Ovary (tissue), 9 donors: ENCODE measurements around the gene GIMAP8. TPM values are rescaled to one million over a fixed set of nuclear protein-coding genes. Genes with fewer than 3 reads are reported as not detected.

Experiments
- DNase-seq, 5 donors: peaks; one replicate each; pipeline ENCODE4 v3.0.0-alpha.2; 2019 to 2020
- H3K27ac ChIP-seq, 2 donors: fragments of 200-600 bp; one replicate each; pipeline versions ENCODE4 v1.5.1 to v1.8.0; 2019 to 2022
- H3K27me3 ChIP-seq: fragments of 200-600 bp; one replicate; pipeline ENCODE4 v1.8.0; 2022
- H3K36me3 ChIP-seq: fragments of 200-600 bp; sonication (generic); one replicate; pipeline ENCODE4 v1.5.1; 2019
- H3K4me1 ChIP-seq: one replicate; pipeline ENCODE4 v1.8.1; 2013; ENCODE audit warnings: mild to moderate bottlenecking, moderate library complexity; ENCODE audit not compliant: insufficient read depth
- H3K4me3 ChIP-seq: fragments of 200-600 bp; sonication (generic); one replicate; pipeline ENCODE4 v1.5.1; 2017
- H3K9me3 ChIP-seq, 2 donors: fragments of 200-600 bp in 1 of 2; sonication (generic) in 1 of 2; one replicate each; pipeline versions ENCODE4 v1.5.1 to v1.8.1; 2013 to 2019; ENCODE audit warnings: mild to moderate bottlenecking in 1 of 2, moderate library complexity in 1 of 2
- CTCF ChIP-seq, 3 donors: fragments of 450-650 bp in 2 of 3; fragments of 200-600 bp in 1 of 3; IDR thresholded peaks; one replicate each; pipeline versions ENCODE4 v1.5.1 to v1.8.0; 2016 to 2022; ENCODE audit warnings: antibody characterized with exemption in 3 of 3, mild to moderate bottlenecking in 1 of 3
- EP300 ChIP-seq: sonication (generic); formaldehyde crosslinking; IDR thresholded peaks from one replicate; pipeline ENCODE4 v1.6.1; 2017; ENCODE audit warnings: antibody characterized with exemption
- POLR2A ChIP-seq: fragments of 450-650 bp; IDR thresholded peaks from one replicate; pipeline ENCODE4 v1.6.1; 2017; ENCODE audit warnings: antibody characterized with exemption, mild to moderate bottlenecking, moderate library complexity
- WGBS, 3 donors: extraction: QIAGEN DNeasy Blood & Tissue Kit in 1 of 3; methylation state at CpG; one replicate each; pipeline versions ENCODE4 v1.1.5 to v1.1.7; 2013 to 2017; 5-methylcytosine and 5-hydroxymethylcytosine counted together
- intact Hi-C, 4 donors: fragments of 100-400 bp; cut with DNase I; formaldehyde crosslinking; loops; one replicate each; pipeline versions ENCODE4 v1.11.0 to v1.15.1; 2022 to 2023
- polyA plus RNA-seq, 2 donors: library from polyadenylated mRNA; stranded (reverse); fragments of 200-250 nt in 1 of 2; fragments of 350-450 nt in 1 of 2; fragmentation: Illumina TruSeq in 1 of 2; extraction: RNeasy Lipid Tissue Mini Kit (QIAGEN cat#74804) in 1 of 2; gene quantifications; one replicate each; pipeline ENCODE4 v1.2.3, GENCODE V29; 2013 to 2014
- total RNA-seq, 7 donors: library from RNA; depleted of rRNA in 2 of 7; stranded (reverse); fragments of >200 nt in 2 of 7; fragmentation: NEBNext Ultra II Directional in 3 of 7; extraction: Animal tissue kit (Norgen Biotek cat#: 25700) in 3 of 7; gene quantifications; one replicate each; pipeline versions ENCODE4 v1.1.0 to v1.2.4, GENCODE V29; 2016 to 2023
- donor health status: DM: no; HTN: no; CAD: no; lungs with moderate emphysema.
- donor health status: DM: no; HTN: no; CAD: no.
- donor health status: Bipolar disorder and iron deficiency.
- donor health status: DM: yes; HTN: yes; CAD: no.
- donor health status: DM: no; HTN: no; CAD: no.
- donor health status: DM: yes; HTN: yes; CAD: no.

GIMAP8 gene
- total and polyA plus RNA-seq, 9 donors: 2.1 to 22.8 (median 6.9) TPM

GRCh38 chr7:150407588-150408392 lies 42.6 kb upstream of the GIMAP8 start:
- H3K27ac ChIP-seq: peak overlapping the region in 1 of 2 donors; percentile 90
- intact Hi-C loops: loop anchor here in 1 of 4 donors (10.0 kb wide), 1 partner anchor 533 kb away; the partner anchor contains the start of gene ATP6V0E2

GRCh38 chr7:150408393-150409299 lies 41.8 kb upstream of the GIMAP8 start:
- intact Hi-C loops: loop anchor here in 1 of 4 donors (10.0 kb wide), 1 partner anchor 534 kb away; the partner anchor contains the start of gene ATP6V0E2
- Histone ChIP-seq H3K27me3 (no peaks in the 10 kb centered on the region), H3K4me1 (peaks cover 12% of the 10 kb centered on the region), H3K9me3 (no peaks in the 10 kb centered on the region), H3K4me3 (no peak overlapping the region), H3K36me3 (no peaks in the 10 kb centered on the region), H3K27ac (no peak overlapping the region)
- no peak for TF ChIP-seq POLR2A
- no peak for DNase-seq
- WGBS, 3 donors: 87 to 92% (median 91%) methylated on average over 21 to 22 of the region's 22 CpGs

More at GRCh38 chr7:150407588-150408392, 42.6 kb upstream of the GIMAP8 start:
- H3K9me3 ChIP-seq: no peaks in the 10 kb centered on the region
- H3K4me3 ChIP-seq: no peak overlapping the region
- TF ChIP-seq EP300: no peak
- no peak for TF ChIP-seq POLR2A
- no peak for TF ChIP-seq CTCF (IDR thresholded peaks at IDR 0.05)
- DNase-seq: no peak
- H3K4me1 ChIP-seq: peaks cover 12% of the 10 kb centered on the region
- no peaks in the 10 kb centered on the region for H3K36me3 ChIP-seq
- no peaks in the 10 kb centered on the region for H3K27me3 ChIP-seq
- 92 to 96% (median 93%) methylated on average over 91 of the region's 91 CpGs for WGBS, 3 donors

GRCh38 chr7:150409300-150410030 lies 41.0 kb upstream of the GIMAP8 start:
- Histone ChIP-seq H3K27ac (no peak overlapping the region), H3K27me3 (no peaks in the 10 kb centered on the region), H3K4me3 (no peak overlapping the region), H3K36me3 (no peaks in the 10 kb centered on the region), H3K9me3 (no peaks in the 10 kb centered on the region), H3K4me1 (peaks cover 7% of the 10 kb centered on the region)
- no peak for DNase-seq
- no peak for TF ChIP-seq CTCF (IDR thresholded peaks at IDR 0.05)
- no peak for TF ChIP-seq POLR2A
- TF ChIP-seq EP300: no peak
- intact Hi-C loops: loop anchor here in 1 of 4 donors (10.0 kb wide), 1 partner anchor 535 kb away; the partner anchor contains the start of gene ATP6V0E2
- WGBS, 3 donors: 78 to 85% (median 81%) methylated on average over 10 of the region's 10 CpGs

- Histone ChIP-seq H3K9me3 (no peaks in the 10 kb centered on the region), H3K27me3 (no peaks in the 10 kb centered on the region), H3K4me3 (no peak overlapping the region), H3K4me1 (peaks cover 7% of the 10 kb centered on the region), H3K27ac (no peak overlapping the region), H3K36me3 (no peaks in the 10 kb centered on the region)
- intact Hi-C loops: no loop called here
- 86 to 96% (median 90%) methylated on average over 7 of the region's 7 CpGs for WGBS, 3 donors
- TF ChIP-seq EP300 (no peak), POLR2A (no peak), CTCF (IDR thresholded peaks at IDR 0.05) (no peak)
- no peak for DNase-seq
Measured at GRCh38 chr7:150410131-150410530, 40.3 kb upstream of the GIMAP8 start.
